A673 (cell line): Measurements from ENCODE around the gene USP48. TPM values are rescaled to one million over a fixed set of nuclear protein-coding genes. Genes with fewer than 3 reads are reported as not detected.

Experiments
- BruUV-seq: library from RNA; stranded (reverse); fragments of 400-500 nt; replicated peaks from 2 replicates; lab custom pipeline; 2021; lab: Mats Ljungman, UMichigan
- CTCF ChIA-PET: fragments of 300-600 bp; sonication (Branson Sonifier 250); formaldehyde crosslinking; loops from one replicate; lab custom pipeline; 2022; ENCODE audit warnings: antibody characterized with exemption; lab: Charles Lee
- POLR2A ChIA-PET: fragments of 300-600 bp; sonication (Branson Sonifier 250); formaldehyde crosslinking; loops from one replicate; lab custom pipeline; 2022; ENCODE audit warnings: antibody characterized with exemption; ENCODE audit not compliant: low non-redundant PET; lab: Charles Lee
- DNase-seq: peaks from one replicate; pipeline ENCODE4 v3.0.0-alpha.2; 2015; ENCODE audit warnings: low spot score
- H3K27ac ChIP-seq: fragments of 200-600 bp; sonication (generic); 2 replicates; pipeline ENCODE4 v1.5.1; 2016; ENCODE audit warnings: mixed run types, low read depth, mild to moderate bottlenecking, mixed read lengths, antibody characterized with exemption, low read length; ENCODE audit not compliant: poor library complexity, severe bottlenecking
- H3K27me3 ChIP-seq: fragments of 200-600 bp; sonication (generic); replicated peaks from 2 replicates; pipeline ENCODE4 v1.6.1; 2017; ENCODE audit warnings: mixed run types, low read depth, mild to moderate bottlenecking, mixed read lengths, antibody characterized with exemption, low read length; ENCODE audit not compliant: insufficient read depth, poor library complexity
- H3K36me3 ChIP-seq: fragments of 200-600 bp; sonication (generic); 2 replicates; pipeline ENCODE4 v1.6.1; 2016; ENCODE audit warnings: mixed run types, mild to moderate bottlenecking, mixed read lengths, antibody characterized with exemption, low read length; ENCODE audit not compliant: insufficient read depth, poor library complexity, severe bottlenecking
- H3K4me1 ChIP-seq: fragments of 200-600 bp; sonication (generic); 2 replicates; pipeline ENCODE4 v1.6.1; 2017; ENCODE audit warnings: mixed run types, mild to moderate bottlenecking, mixed read lengths, antibody characterized with exemption, low read length; ENCODE audit not compliant: insufficient read depth, poor library complexity, severe bottlenecking
- H3K4me3 ChIP-seq: fragments of 200-600 bp; sonication (generic); 2 replicates; pipeline ENCODE4 v1.5.1; 2016; ENCODE audit warnings: low read depth, mixed run types, mild to moderate bottlenecking, mixed read lengths, low read length; ENCODE audit not compliant: poor library complexity, severe bottlenecking
- H3K9me3 ChIP-seq: fragments of 200-600 bp; sonication (generic); 2 replicates; pipeline ENCODE4 v1.6.1; 2016; ENCODE audit warnings: mixed run types, low read depth, mild to moderate bottlenecking, mixed read lengths, antibody characterized with exemption, low read length; ENCODE audit not compliant: poor library complexity, severe bottlenecking
- EZH2 ChIP-seq: fragments of 200-600 bp; sonication (generic); IDR thresholded peaks from 2 replicates; pipeline ENCODE4 v1.6.1; 2017; ENCODE audit warnings: borderline replicate concordance, low read depth, mild to moderate bottlenecking, mixed read lengths, antibody characterized with exemption, low read length; ENCODE audit not compliant: poor library complexity, severe bottlenecking
- intact Hi-C: fragments of 100-400 bp; cut with micrococcal nuclease; formaldehyde crosslinking; loops from one replicate; pipeline ENCODE4 v1.10.0; 2022; ENCODE audit not compliant: unreplicated experiment
- total RNA-seq: library from RNA; stranded (reverse); gene quantifications from 2 replicates; pipeline ENCODE4 v1.2.3, GENCODE V29; 2021
- TF ChIP-seq, protein P1 (sequence below): fragments of 300-800, 200-600 bp; sonication (generic); conservative IDR thresholded peaks from 2 replicates; pipeline ENCODE4 v1.5.1; 2017; ENCODE audit warnings: low read depth, mild to moderate bottlenecking, antibody characterized with exemption, low read length, moderate library complexity, mixed read lengths

USP48 gene
- total RNA-seq, 1 experiment from 2014 or later: 74.1 TPM

- ChIA-PET CTCF (no interaction called here), POLR2A (interaction anchor here (0.6 kb wide), 1 partner anchor 13 kb away, joined by 3 read pairs; no protein-coding TSS in a partner anchor)
- no TSS peak for BruUV-seq
- intact Hi-C loops: no loop called here
- H3K4me3 ChIP-seq: no peak overlapping the region
- H3K27me3 ChIP-seq: no peaks in the 10 kb centered on the region
- no peak for TF ChIP-seq EZH2
- TF ChIP-seq, protein P1, sequence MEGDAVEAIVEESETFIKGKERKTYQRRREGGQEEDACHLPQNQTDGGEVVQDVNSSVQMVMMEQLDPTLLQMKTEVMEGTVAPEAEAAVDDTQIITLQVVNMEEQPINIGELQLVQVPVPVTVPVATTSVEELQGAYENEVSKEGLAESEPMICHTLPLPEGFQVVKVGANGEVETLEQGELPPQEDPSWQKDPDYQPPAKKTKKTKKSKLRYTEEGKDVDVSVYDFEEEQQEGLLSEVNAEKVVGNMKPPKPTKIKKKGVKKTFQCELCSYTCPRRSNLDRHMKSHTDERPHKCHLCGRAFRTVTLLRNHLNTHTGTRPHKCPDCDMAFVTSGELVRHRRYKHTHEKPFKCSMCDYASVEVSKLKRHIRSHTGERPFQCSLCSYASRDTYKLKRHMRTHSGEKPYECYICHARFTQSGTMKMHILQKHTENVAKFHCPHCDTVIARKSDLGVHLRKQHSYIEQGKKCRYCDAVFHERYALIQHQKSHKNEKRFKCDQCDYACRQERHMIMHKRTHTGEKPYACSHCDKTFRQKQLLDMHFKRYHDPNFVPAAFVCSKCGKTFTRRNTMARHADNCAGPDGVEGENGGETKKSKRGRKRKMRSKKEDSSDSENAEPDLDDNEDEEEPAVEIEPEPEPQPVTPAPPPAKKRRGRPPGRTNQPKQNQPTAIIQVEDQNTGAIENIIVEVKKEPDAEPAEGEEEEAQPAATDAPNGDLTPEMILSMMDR: no peak
- H3K4me1 ChIP-seq: no peaks in the 10 kb centered on the region
- H3K27ac ChIP-seq: no peak overlapping the region
- H3K9me3 ChIP-seq: no peaks in the 10 kb centered on the region
- H3K36me3 ChIP-seq: no peaks in the 10 kb centered on the region
- no peak for DNase-seq
These were observed 12.1 kb upstream of the USP48 start for GRCh38 chr1:21795075-21795474.

- no peak for TF ChIP-seq EZH2
- TF ChIP-seq, protein P1: no peak
- POLR2A ChIA-PET: interaction anchor here (0.6 kb wide), 1 partner anchor 14 kb away, joined by 3 read pairs; no protein-coding TSS in a partner anchor
- no peak for DNase-seq
- Histone ChIP-seq H3K4me1 (no peaks in the 10 kb centered on the region), H3K4me3 (no peak overlapping the region), H3K27ac (no peak overlapping the region), H3K36me3 (no peaks in the 10 kb centered on the region), H3K27me3 (no peaks in the 10 kb centered on the region), H3K9me3 (no peaks in the 10 kb centered on the region)
- BruUV-seq: no TSS peak
- CTCF ChIA-PET: no interaction called here
- intact Hi-C loops: no loop called here
These were observed 11.7 kb upstream of the USP48 start for GRCh38 chr1:21794656-21795055.

GRCh38 chr1:21793104-21793503 is 10.2 kb upstream of the USP48 start:
- H3K9me3 ChIP-seq: no peaks in the 10 kb centered on the region
- H3K36me3 ChIP-seq: no peaks in the 10 kb centered on the region
- no peak overlapping the region for H3K27ac ChIP-seq
- BruUV-seq: no TSS peak
- intact Hi-C loops: no loop called here
- CTCF ChIA-PET: no interaction called here
- no peak for DNase-seq
- H3K4me3 ChIP-seq: no peak overlapping the region
- no peaks in the 10 kb centered on the region for H3K27me3 ChIP-seq
- POLR2A ChIA-PET: no interaction called here
- H3K4me1 ChIP-seq: no peaks in the 10 kb centered on the region
- TF ChIP-seq, protein P1: no peak
- no peak for TF ChIP-seq EZH2
